ENCODE measurements around the gene VWA8. TPM values are rescaled to one million over a fixed set of nuclear protein-coding genes. Genes with fewer than 3 reads are reported as not detected.
"Not testable (repeated sequence)": the region's sequence is repeated elsewhere in the genome, so short reads cannot be mapped to it uniquely, and the experiment has no call there.

VWA8 gene
- total and polyA plus RNA-seq, 2 of the 8 experiments (the other 6 are each of a cell fraction or from before 2014, with no cell fraction given), result 5.9 to 19.6 TPM

DNA sequence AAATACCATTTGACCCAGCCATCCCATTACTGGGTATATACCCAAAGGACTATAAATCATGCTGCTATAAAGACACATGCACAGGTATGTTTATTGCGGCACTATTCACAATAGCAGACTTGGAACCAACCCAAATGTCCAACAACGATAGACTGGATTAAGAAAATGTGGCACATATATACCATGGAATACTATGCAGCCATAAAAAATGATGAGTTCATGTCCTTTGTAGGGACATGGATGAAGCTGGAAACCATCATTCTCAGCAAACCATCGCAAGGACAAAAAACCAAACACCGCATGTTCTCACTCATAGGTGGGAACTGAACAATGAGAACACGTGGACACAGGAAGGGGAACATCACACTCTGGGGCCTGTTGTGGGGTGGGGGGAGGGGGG lies 323.9 kb downstream of the VWA8 start:
- H2BK120ac ChIP-seq (replicated peaks; ENCODE audit: low read depth, low read length); H3K36me3 ChIP-seq (ENCODE audit: control insufficient read depth in 2 of 4, insufficient read depth in 4 of 4, low read length in 3 of 4); POLR2A ChIA-PET (ENCODE audit: partially characterized antibody); H2BK20ac ChIP-seq (ENCODE audit: low read length); H3K9me3 ChIP-seq (ENCODE audit: insufficient read depth in 2 of 2, low read depth in 1 of 2, low read length in 1 of 2); DNase-seq (ENCODE audit: low read depth in 1 of 2, low spot score in 2 of 2); H4K91ac ChIP-seq (replicated peaks; ENCODE audit: insufficient read length, low read length); H3K4me1 ChIP-seq (replicated peaks in 1 of 4; ENCODE audit: control insufficient read depth in 3 of 4, insufficient read depth in 4 of 4, low read length in 3 of 4); H3K18ac ChIP-seq (ENCODE audit: extremely low read depth, low read length); H3K9ac ChIP-seq (replicated peaks in 1 of 4; ENCODE audit: extremely low read depth in 1 of 4, low read depth in 3 of 4, low read length in 3 of 4); H3K27me3 ChIP-seq (replicated peaks in 1 of 4; ENCODE audit: control insufficient read depth in 3 of 4, extremely low read depth in 1 of 4, insufficient read depth in 3 of 4, low read length in 3 of 4); H4K5ac ChIP-seq (ENCODE audit: insufficient read length, low read depth, low read length); H2BK12ac ChIP-seq (ENCODE audit: low read depth, low read length); H3K56ac ChIP-seq (replicated peaks; ENCODE audit: insufficient read length, low read depth, low read length); H3K27ac ChIP-seq (ENCODE audit: low read depth, low read length); H3K79me1 ChIP-seq (ENCODE audit: low read depth, low read length); H4K20me1 ChIP-seq (replicated peaks in 1 of 2; ENCODE audit: control insufficient read depth in 1 of 2, insufficient read depth in 2 of 2, low read length in 2 of 2); H2BK15ac ChIP-seq (ENCODE audit: low read length); H3K79me2 ChIP-seq (ENCODE audit: control insufficient read depth in 1 of 2, insufficient read depth in 2 of 2, low read length in 2 of 2); H3K4me2 ChIP-seq (ENCODE audit: insufficient read depth in 1 of 2, low read depth in 2 of 2, low read length in 2 of 2); H2BK5ac ChIP-seq (ENCODE audit: low read depth, low read length); H3K23ac ChIP-seq (ENCODE audit: insufficient read length); H4K8ac ChIP-seq (ENCODE audit: extremely low read depth, insufficient read depth, low read length); H2AFZ ChIP-seq (ENCODE audit: low read length); FAIRE-seq; H3K4me3 ChIP-seq (ENCODE audit: extremely low read depth in 1 of 4, insufficient read depth in 2 of 4, low read depth in 3 of 4, low read length in 4 of 4); H2AK5ac ChIP-seq (ENCODE audit: low read depth, low read length); H3K4ac ChIP-seq (replicated peaks; ENCODE audit: insufficient read length, low read depth, low read length); H3K23me2 ChIP-seq (ENCODE audit: low read depth, low read length); H3K14ac ChIP-seq (ENCODE audit: insufficient read length): not testable (repeated sequence)
- CTCF ChIA-PET (ENCODE audit: partially characterized antibody), result interaction anchor here (1.5 kb wide), 1 partner anchor 15 kb away, joined by 3 read pairs; no protein-coding TSS in a partner anchor
- WGBS, 2 experiments (ENCODE audit: extremely low coverage in 1 of 2, insufficient coverage in 1 of 2, insufficient read length in 1 of 2, insufficient replicate concordance in 2 of 2, low coverage in 1 of 2, low lambda C conversion rate in 2 of 2, missing lambda C conversion rate in 1 of 2), result 100% methylated on average over 2 of the region's 5 CpGs; no CpG with 5 or more reads in 1 of the 2 experiments

DNA sequence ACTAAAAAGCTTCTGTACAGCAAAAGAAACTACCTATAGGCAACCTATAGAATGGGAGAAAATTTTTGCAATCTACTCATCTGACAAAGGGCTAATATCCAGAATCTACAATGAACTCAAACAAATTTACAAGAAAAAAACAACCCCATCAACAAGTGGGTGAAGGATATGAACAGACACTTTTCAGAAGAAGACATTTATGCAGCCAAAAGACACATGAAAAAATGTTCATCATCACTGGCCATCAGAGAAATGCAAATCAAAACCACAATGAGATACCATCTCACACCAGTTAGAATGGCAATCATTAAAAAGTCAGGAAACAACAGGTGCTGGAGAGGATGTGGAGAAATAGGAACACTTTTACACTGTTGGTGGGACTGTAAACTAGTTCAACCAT lies 324.3 kb downstream of the VWA8 start:
- H4K8ac ChIP-seq (ENCODE audit: extremely low read depth, insufficient read depth, low read length); H3K56ac ChIP-seq (replicated peaks; ENCODE audit: insufficient read length, low read depth, low read length); H3K27ac ChIP-seq (ENCODE audit: low read depth, low read length); H3K4ac ChIP-seq (replicated peaks; ENCODE audit: insufficient read length, low read depth, low read length); H2AK5ac ChIP-seq (ENCODE audit: low read depth, low read length); H3K18ac ChIP-seq (ENCODE audit: extremely low read depth, low read length); H3K4me2 ChIP-seq (ENCODE audit: insufficient read depth in 1 of 2, low read depth in 2 of 2, low read length in 2 of 2); H3K23me2 ChIP-seq (ENCODE audit: low read depth, low read length); H4K91ac ChIP-seq (replicated peaks; ENCODE audit: insufficient read length, low read length); DNase-seq (ENCODE audit: low read depth in 1 of 2, low spot score in 2 of 2); H3K9me3 ChIP-seq (ENCODE audit: insufficient read depth in 2 of 2, low read depth in 1 of 2, low read length in 1 of 2); H2BK20ac ChIP-seq (ENCODE audit: low read length); H3K27me3 ChIP-seq (replicated peaks in 1 of 4; ENCODE audit: control insufficient read depth in 3 of 4, extremely low read depth in 1 of 4, insufficient read depth in 3 of 4, low read length in 3 of 4); H3K9ac ChIP-seq (replicated peaks in 1 of 4; ENCODE audit: extremely low read depth in 1 of 4, low read depth in 3 of 4, low read length in 3 of 4); H2AFZ ChIP-seq (ENCODE audit: low read length); H3K4me3 ChIP-seq (ENCODE audit: extremely low read depth in 1 of 4, insufficient read depth in 2 of 4, low read depth in 3 of 4, low read length in 4 of 4); H4K5ac ChIP-seq (ENCODE audit: insufficient read length, low read depth, low read length); POLR2A ChIA-PET (ENCODE audit: partially characterized antibody); H2BK5ac ChIP-seq (ENCODE audit: low read depth, low read length); H3K79me2 ChIP-seq (ENCODE audit: control insufficient read depth in 1 of 2, insufficient read depth in 2 of 2, low read length in 2 of 2); H2BK120ac ChIP-seq (replicated peaks; ENCODE audit: low read depth, low read length); H3K79me1 ChIP-seq (ENCODE audit: low read depth, low read length); H3K23ac ChIP-seq (ENCODE audit: insufficient read length); H2BK12ac ChIP-seq (ENCODE audit: low read depth, low read length); H4K20me1 ChIP-seq (replicated peaks in 1 of 2; ENCODE audit: control insufficient read depth in 1 of 2, insufficient read depth in 2 of 2, low read length in 2 of 2); H3K4me1 ChIP-seq (replicated peaks in 1 of 4; ENCODE audit: control insufficient read depth in 3 of 4, insufficient read depth in 4 of 4, low read length in 3 of 4); H3K14ac ChIP-seq (ENCODE audit: insufficient read length); FAIRE-seq; H3K36me3 ChIP-seq (ENCODE audit: control insufficient read depth in 2 of 4, insufficient read depth in 4 of 4, low read length in 3 of 4); H2BK15ac ChIP-seq (ENCODE audit: low read length): not testable (repeated sequence)
- CTCF ChIA-PET (ENCODE audit: partially characterized antibody), result interaction anchor here (1.5 kb wide), 1 partner anchor 14 kb away, joined by 3 read pairs; no protein-coding TSS in a partner anchor
